DND-41 (cell line): ENCODE data around the gene ACR.
"Not testable (repeated sequence)": the region's sequence is repeated elsewhere in the genome, so short reads cannot be mapped to it uniquely, and the experiment has no call there.

Experiments used
- ATAC-seq: fragments of 200-7000 bp; cut with Tn5 transposase; 3 replicates; pipeline ENCODE4 v1.9.1; 2021; ENCODE audit warnings: low read depth; ENCODE audit not compliant: insufficient read depth
- DNase-seq: peaks from one replicate; pipeline ENCODE4 v3.0.0-alpha.2; 2020
- H2AFZ ChIP-seq: 2 replicates; pipeline ENCODE4 v1.6.0; 2012; ENCODE audit warnings: low read depth, low read length
- H3K27ac ChIP-seq: 2 replicates; pipeline ENCODE4 v1.5.1; 2012; ENCODE audit warnings: low read length, inconsistent platforms
- H3K27me3 ChIP-seq: fragments of 200-600 bp; sonication (generic); 2 replicates; pipeline ENCODE4 v1.6.0; 2012; ENCODE audit warnings: low read length, mild to moderate bottlenecking, inconsistent platforms; ENCODE audit not compliant: insufficient read depth, poor library complexity
- H3K36me3 ChIP-seq: 2 replicates; pipeline ENCODE4 v1.5.1; 2012; ENCODE audit warnings: low read length, inconsistent platforms; ENCODE audit not compliant: insufficient read depth
- H3K4me1 ChIP-seq: 2 replicates; pipeline ENCODE4 v1.5.1; 2012; ENCODE audit warnings: mild to moderate bottlenecking, low read length; ENCODE audit not compliant: insufficient read depth
- H3K4me2 ChIP-seq: 2 replicates; pipeline ENCODE4 v1.6.0; 2012; ENCODE audit warnings: mild to moderate bottlenecking, moderate library complexity, low read length, inconsistent platforms; ENCODE audit not compliant: insufficient read depth
- H3K4me3 ChIP-seq, 2 experiments: fragments of 200-600 bp in 1 of 2; shearing (Covaris generic) in 1 of 2; 2 replicates each; pipeline ENCODE4 v1.5.1; 2012 to 2016; ENCODE audit warnings: inconsistent platforms in 2 of 2, low read length in 2 of 2, mild to moderate bottlenecking in 2 of 2, low read depth in 1 of 2, moderate library complexity in 1 of 2
- H3K79me2 ChIP-seq: 2 replicates; pipeline ENCODE4 v1.6.0; 2012; ENCODE audit warnings: low read length, inconsistent platforms; ENCODE audit not compliant: insufficient read depth
- H3K9ac ChIP-seq: 2 replicates; pipeline ENCODE4 v1.6.0; 2012; ENCODE audit warnings: low read depth, mild to moderate bottlenecking, inconsistent platforms, low read length, moderate library complexity
- H3K9me3 ChIP-seq: 2 replicates; pipeline ENCODE4 v1.5.1; 2012; ENCODE audit warnings: low read length, moderate library complexity, mild to moderate bottlenecking, inconsistent platforms; ENCODE audit not compliant: insufficient read depth, severe bottlenecking
- H4K20me1 ChIP-seq: 2 replicates; pipeline ENCODE4 v1.6.0; 2012; ENCODE audit warnings: low read length; ENCODE audit not compliant: insufficient read depth
- CTCF ChIP-seq: IDR thresholded peaks from 2 replicates; pipeline ENCODE4 v1.5.1; 2012; ENCODE audit warnings: borderline replicate concordance, low read length, moderate library complexity, mild to moderate bottlenecking; ENCODE audit not compliant: poor library complexity, severe bottlenecking; ENCODE audit errors: extremely low read depth

ACR gene

DNA sequence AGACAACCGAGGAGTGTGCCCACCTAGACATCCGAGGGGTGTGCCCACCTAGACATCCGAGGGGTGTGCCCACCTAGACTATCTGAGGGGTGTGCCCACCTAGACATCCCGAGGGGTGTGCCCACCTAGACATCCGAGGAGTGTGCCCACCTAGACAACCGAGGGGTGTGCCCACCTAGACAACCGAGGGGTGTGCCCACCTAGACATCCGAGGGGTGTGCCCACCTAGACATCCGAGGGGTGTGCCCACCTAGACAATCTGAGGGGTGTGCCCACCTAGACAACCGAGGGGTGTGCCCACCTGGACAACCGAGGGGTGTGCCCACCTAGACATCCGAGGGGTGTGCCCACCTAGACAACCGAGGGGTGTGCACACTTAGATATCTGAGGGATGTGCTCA lies 10.6 kb downstream of the ACR start:
- H2AFZ ChIP-seq, H3K27me3 ChIP-seq, DNase-seq, H3K9ac ChIP-seq, H3K36me3 ChIP-seq, H4K20me1 ChIP-seq, H3K9me3 ChIP-seq, H3K79me2 ChIP-seq, ATAC-seq, H3K27ac ChIP-seq, H3K4me3 ChIP-seq, H3K4me1 ChIP-seq, H3K4me2 ChIP-seq: not testable (repeated sequence)

DNA sequence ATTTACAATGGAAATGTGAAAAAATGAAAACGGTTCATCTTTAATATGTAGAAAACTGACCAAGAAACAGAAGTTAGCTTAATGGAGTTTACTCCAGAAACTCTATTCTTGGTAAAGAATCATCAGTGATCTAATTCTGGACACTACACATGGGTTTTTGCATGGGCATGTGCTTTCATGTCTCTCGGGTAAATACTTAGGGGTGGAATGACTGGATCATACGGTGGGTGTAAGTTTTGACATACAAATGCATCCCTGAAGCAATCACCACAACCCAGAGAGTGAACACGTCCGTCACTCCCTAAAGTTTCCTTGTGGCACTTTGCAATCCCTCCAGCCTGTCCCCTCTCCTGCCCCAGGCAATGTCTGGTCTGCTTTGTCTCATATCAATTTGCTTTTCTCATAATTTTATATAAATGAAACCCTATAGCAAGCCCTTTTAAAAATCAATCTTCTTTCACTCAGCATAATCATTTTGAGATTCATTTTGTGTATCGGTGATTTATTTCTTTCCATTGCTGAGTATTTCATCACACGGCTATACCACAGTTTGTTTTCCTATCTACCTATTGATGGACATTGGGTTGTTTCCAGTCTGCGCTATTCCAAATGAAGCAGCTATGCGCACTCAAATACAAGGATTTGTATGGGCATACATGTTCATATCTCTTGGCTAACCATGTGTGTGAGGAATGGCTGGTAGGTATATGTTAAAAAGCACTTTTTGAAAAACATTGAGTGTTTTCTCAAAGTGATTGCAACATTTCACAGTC lies 11.5 kb downstream of the ACR start:
- H3K4me1 ChIP-seq, H3K4me3 ChIP-seq, H2AFZ ChIP-seq, ATAC-seq, H4K20me1 ChIP-seq, H3K9me3 ChIP-seq, H3K4me2 ChIP-seq, DNase-seq, H3K9ac ChIP-seq, H3K36me3 ChIP-seq, H3K79me2 ChIP-seq, H3K27me3 ChIP-seq, H3K27ac ChIP-seq: not testable (repeated sequence)

DNA sequence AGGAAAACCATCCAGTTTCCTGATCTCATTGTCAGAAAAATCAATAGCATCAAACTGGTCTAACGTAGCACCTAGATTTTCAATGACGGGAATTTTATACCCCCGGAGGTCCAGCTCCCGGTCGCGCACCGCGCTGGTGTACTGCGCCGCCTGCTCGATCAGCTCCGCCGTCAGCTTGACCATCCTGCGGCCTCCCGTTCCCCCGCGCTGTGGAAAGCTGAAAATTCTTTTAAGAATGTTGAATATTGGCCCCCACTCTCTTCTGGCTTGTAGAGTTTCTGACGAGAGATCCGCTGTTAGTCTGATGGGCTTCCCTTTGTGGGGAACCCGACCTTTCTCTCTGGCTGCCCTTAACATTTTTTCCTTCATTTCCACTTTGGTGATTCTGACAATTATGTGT lies 17.2 kb downstream of the ACR start:
- H4K20me1 ChIP-seq, DNase-seq, H3K27ac ChIP-seq, H2AFZ ChIP-seq, H3K9me3 ChIP-seq, H3K79me2 ChIP-seq, H3K4me2 ChIP-seq, H3K27me3 ChIP-seq, H3K4me3 ChIP-seq, H3K9ac ChIP-seq, H3K36me3 ChIP-seq, ATAC-seq: not testable (repeated sequence)
- H3K4me1 ChIP-seq = peaks cover 16% of the 10 kb centered on the region

DNA sequence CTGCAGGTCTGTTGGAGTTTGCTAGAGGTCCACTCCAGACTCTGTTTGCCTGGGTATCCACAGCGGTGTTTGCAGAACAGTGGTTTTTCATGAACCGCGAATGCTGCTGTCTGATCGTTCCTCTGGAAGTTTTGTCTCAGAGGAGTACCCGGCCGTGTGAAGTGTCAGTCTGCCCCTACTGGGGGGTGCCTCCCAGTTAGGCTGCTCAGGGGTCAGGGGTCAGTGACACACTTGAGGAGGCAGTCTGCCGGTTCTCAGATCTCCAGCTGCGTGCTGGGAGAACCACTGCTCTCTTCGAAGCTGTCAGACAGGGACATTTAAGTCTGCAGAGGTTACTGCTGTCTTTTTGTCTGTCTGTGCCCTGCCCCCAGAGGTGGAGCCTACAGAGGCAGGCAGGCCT lies 18.4 kb downstream of the ACR start:
- not testable (repeated sequence) for H4K20me1 ChIP-seq, H3K36me3 ChIP-seq, H3K27ac ChIP-seq, H3K79me2 ChIP-seq, H3K27me3 ChIP-seq, ATAC-seq, H3K9me3 ChIP-seq, H2AFZ ChIP-seq
- peak overlapping the region in 1 of 2 experiments; percentile 41; a peak in 2 of 4 replicates for H3K4me3 ChIP-seq
- peak overlapping the region; percentile 56; the same call in 1 of the 2 replicates for H3K9ac ChIP-seq
- H3K4me2 ChIP-seq = peak overlapping the region; percentile 65; the same call in 1 of the 2 replicates
- peak; percentile 39 for DNase-seq
- peaks cover 16% of the 10 kb centered on the region for H3K4me1 ChIP-seq

DNA sequence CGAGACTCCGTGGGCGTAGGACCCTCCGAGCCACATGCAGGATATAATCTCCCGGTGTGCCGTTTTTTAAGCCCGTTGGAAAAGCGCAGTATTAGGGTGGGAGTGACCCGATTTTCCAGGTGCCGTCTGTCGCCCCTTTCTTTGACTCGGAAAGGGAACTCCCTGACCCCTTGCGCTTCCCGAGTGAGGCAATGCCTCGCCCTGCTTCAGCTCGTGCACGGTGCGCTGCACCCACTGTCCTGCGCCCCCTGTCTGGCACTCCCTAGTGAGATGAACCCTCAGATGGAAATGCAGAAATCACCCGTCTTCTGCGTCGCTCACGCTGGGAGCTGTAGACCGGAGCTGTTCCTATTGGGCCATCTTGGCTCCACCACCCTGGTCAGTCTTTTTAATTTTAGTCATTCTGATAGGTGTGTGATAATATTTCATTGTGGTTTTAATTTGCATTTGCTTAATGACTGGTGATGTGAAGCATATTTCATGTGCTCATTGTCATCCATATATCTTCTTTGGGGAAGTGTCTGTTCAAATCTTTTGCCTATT lies 19.0 kb downstream of the ACR start:
- Histone ChIP-seq H3K9ac (peak overlapping the region; percentile 56), H3K4me2 (peak overlapping the region; percentile 65), H3K4me1 (peaks cover 16% of the 10 kb centered on the region), H3K27ac (peak overlapping the region; percentile 79), H2AFZ (peak overlapping the region; percentile 70), H3K4me3 (peak overlapping the region; percentile 9 to 69; a peak in 3 of 4 replicates)
- ATAC-seq (peak; percentile 54; the same call in 2 of the 3 replicates), DNase-seq (peak; percentile 79)
- H3K36me3 ChIP-seq, H3K9me3 ChIP-seq, H3K79me2 ChIP-seq, H3K27me3 ChIP-seq, H4K20me1 ChIP-seq: not testable (repeated sequence)
- peak; percentile 53 for TF ChIP-seq CTCF

- not testable (repeated sequence) for ATAC-seq, H3K4me2 ChIP-seq, H3K9me3 ChIP-seq, H4K20me1 ChIP-seq, H3K79me2 ChIP-seq, H2AFZ ChIP-seq, DNase-seq, H3K36me3 ChIP-seq, H3K27me3 ChIP-seq, H3K9ac ChIP-seq, H3K4me3 ChIP-seq, H3K27ac ChIP-seq
- peaks cover 16% of the 10 kb centered on the region for H3K4me1 ChIP-seq
These were observed 21.8 kb downstream of the ACR start for GRCh38 chr22:50759597-50760341.

GRCh38 chr22:50761829-50762228 lies 23.8 kb downstream of the ACR start:
- DNase-seq, ATAC-seq: not testable (repeated sequence)

More at GRCh38 chr22:50761829-50762228, 23.8 kb downstream of the ACR start:
- H3K9me3 ChIP-seq, H3K27ac ChIP-seq, H3K9ac ChIP-seq, H3K4me3 ChIP-seq, H2AFZ ChIP-seq, H4K20me1 ChIP-seq, H3K27me3 ChIP-seq, H3K79me2 ChIP-seq, H3K36me3 ChIP-seq, H3K4me2 ChIP-seq: not testable (repeated sequence)
- peaks cover 14% of the 10 kb centered on the region for H3K4me1 ChIP-seq
